Measurements from ENCODE around the gene CHRNB4. TPM values are rescaled to one million over a fixed set of nuclear protein-coding genes. Genes with fewer than 3 reads are reported as not detected.
"Not testable (repeated sequence)": the region's sequence is repeated elsewhere in the genome, so short reads cannot be mapped to it uniquely, and the experiment has no call there.

CHRNB4 gene
- total RNA-seq, 4 donors from 2014 or later: 0.10 to 1.1 TPM; not detected in 2

- no peaks in the 10 kb centered on the region for H3K9me3 ChIP-seq
- TF ChIP-seq CTCF (IDR thresholded peaks at IDR 0.05) (no peak), EP300 (IDR thresholded peaks at IDR 0.05) (no peak), POLR2A (IDR thresholded peaks at IDR 0.05) (no peak), POLR2AphosphoS5 (IDR thresholded peaks at IDR 0.05) (no peak)
- no peak for ATAC-seq
- H3K27me3 ChIP-seq: peaks cover 39% of the 10 kb centered on the region
- WGBS, 2 donors (ENCODE audit: low coverage in 1 of 2): 60 to 72% methylated on average over 1 to 2 of the region's 5 CpGs
- no peak overlapping the region for H3K4me3 ChIP-seq
- H3K4me1 ChIP-seq: peaks cover 0 to 21% (median 11%) of the 10 kb centered on the region in 3 donors
- H3K27ac ChIP-seq: no peak overlapping the region
- no peaks in the 10 kb centered on the region for H3K36me3 ChIP-seq
These were observed 23.5 kb downstream of the CHRNB4 start for GRCh38 chr15:78617516-78617915.

- ATAC-seq: no peak
- peaks cover 35% of the 10 kb centered on the region for H3K27me3 ChIP-seq
- WGBS, 2 donors (ENCODE audit: low coverage in 1 of 2): 82% methylated on average over 2 of the region's 7 CpGs; no CpG with 5 or more reads in 1 of the 2 donors
These were observed 23.9 kb downstream of the CHRNB4 start for GRCh38 chr15:78617076-78617475.

GRCh38 chr15:78616506-78616905, 24.5 kb downstream of the CHRNB4 start:
- WGBS, 2 donors (ENCODE audit: low coverage in 1 of 2): 85 to 86% methylated on average over 1 to 2 of the region's 2 CpGs
- Histone ChIP-seq H3K27ac (no peak overlapping the region), H3K9me3 (no peaks in the 10 kb centered on the region), H3K4me3 (no peak overlapping the region), H3K27me3 (peaks cover 30% of the 10 kb centered on the region), H3K36me3 (no peaks in the 10 kb centered on the region), H3K4me1 (peaks cover 0 to 21% (median 11%) of the 10 kb centered on the region in 3 donors)
- no peak for ATAC-seq
- TF ChIP-seq EP300 (IDR thresholded peaks at IDR 0.05) (no peak), POLR2A (IDR thresholded peaks at IDR 0.05) (no peak), CTCF (IDR thresholded peaks at IDR 0.05) (no peak), POLR2AphosphoS5 (IDR thresholded peaks at IDR 0.05) (no peak)

More at GRCh38 chr15:78617076-78617475, 23.9 kb downstream of the CHRNB4 start:
- no peak for TF ChIP-seq POLR2A (IDR thresholded peaks at IDR 0.05)
- TF ChIP-seq CTCF (IDR thresholded peaks at IDR 0.05): no peak
- TF ChIP-seq POLR2AphosphoS5 (IDR thresholded peaks at IDR 0.05): no peak
- no peak for TF ChIP-seq EP300 (IDR thresholded peaks at IDR 0.05)
- Histone ChIP-seq H3K36me3 (no peaks in the 10 kb centered on the region), H3K4me1 (peaks cover 0 to 21% (median 11%) of the 10 kb centered on the region in 3 donors), H3K9me3 (no peaks in the 10 kb centered on the region), H3K27ac (no peak overlapping the region), H3K4me3 (no peak overlapping the region)

GRCh38 chr15:78615151-78615589, 25.8 kb downstream of the CHRNB4 start:
- Histone ChIP-seq H3K36me3 (no peaks in the 10 kb centered on the region), H3K27me3 (peaks cover 16% of the 10 kb centered on the region), H3K4me1 (peaks cover 0 to 10% (median 1%) of the 10 kb centered on the region in 3 donors), H3K27ac (no peak overlapping the region), H3K9me3 (no peaks in the 10 kb centered on the region), H3K4me3 (no peak overlapping the region)
- ATAC-seq: no peak
- TF ChIP-seq POLR2A (IDR thresholded peaks at IDR 0.05) (no peak), CTCF (IDR thresholded peaks at IDR 0.05) (no peak), POLR2AphosphoS5 (IDR thresholded peaks at IDR 0.05) (no peak), EP300 (IDR thresholded peaks at IDR 0.05) (no peak)
- WGBS, 2 donors (ENCODE audit: low coverage in 1 of 2): no CpG with 5 or more reads among the region's 3 CpGs

GRCh38 chr15:78614021-78614420, 27.0 kb downstream of the CHRNB4 start:
- 41 to 55% methylated on average over 3 of the region's 3 CpGs for WGBS, 2 donors (ENCODE audit: low coverage in 1 of 2)
- peaks cover 5% of the 10 kb centered on the region for H3K27me3 ChIP-seq
- H3K27ac ChIP-seq: no peak overlapping the region
- TF ChIP-seq POLR2AphosphoS5 (IDR thresholded peaks at IDR 0.05) (no peak), CTCF (IDR thresholded peaks at IDR 0.05) (no peak), POLR2A (IDR thresholded peaks at IDR 0.05) (no peak), EP300 (IDR thresholded peaks at IDR 0.05) (no peak)
- no peaks in the 10 kb centered on the region for H3K9me3 ChIP-seq
- no peaks in the 10 kb centered on the region for H3K36me3 ChIP-seq
- ATAC-seq: no peak
- H3K4me3 ChIP-seq: no peak overlapping the region
- H3K4me1 ChIP-seq: peaks cover 0 to 6% (median 0%) of the 10 kb centered on the region in 3 donors

GRCh38 chr15:78609551-78609950, 31.5 kb downstream of the CHRNB4 start:
- not testable (repeated sequence) for H3K27ac ChIP-seq, H3K36me3 ChIP-seq, H3K9me3 ChIP-seq, ATAC-seq, H3K4me3 ChIP-seq, H3K27me3 ChIP-seq, H3K4me1 ChIP-seq
- WGBS, 2 donors (ENCODE audit: low coverage in 1 of 2): 75 to 100% methylated on average over 1 to 2 of the region's 3 CpGs

All from gastroesophageal sphincter (tissue), 4 donors.